HG03280 (cell line): ENCODE results near the gene UCK2.

Experiments used
- ATAC-seq: cut with Tn5 transposase; IDR thresholded peaks from one replicate; pipeline ENCODE4 v1.9.1; 2021; ENCODE audit warnings: mild to moderate bottlenecking, moderate library complexity; ENCODE audit not compliant: unreplicated experiment

Gene UCK2

GRCh38 chr1:165897326-165898303 lies 70.2 kb downstream of the UCK2 start:
- no peak for ATAC-seq

DNA sequence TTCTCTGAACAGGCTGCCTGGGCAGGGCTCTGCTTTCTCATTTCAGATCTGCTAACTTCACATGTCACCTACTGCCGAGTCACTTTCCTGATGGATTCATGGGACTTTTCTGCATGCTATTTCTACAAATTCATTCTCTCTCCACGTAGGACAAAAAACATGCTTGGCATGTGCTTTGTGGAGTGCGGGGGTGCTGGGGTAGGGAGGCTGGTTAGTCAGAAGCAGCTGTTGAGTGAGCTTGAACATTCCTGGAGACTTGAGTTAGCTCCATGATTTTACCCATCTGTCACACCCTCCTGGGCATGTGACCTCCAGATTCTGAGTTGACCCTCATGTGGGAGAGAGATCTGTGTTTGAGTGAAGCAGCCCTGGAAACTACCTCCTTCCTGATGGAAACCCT lies 71.4 kb downstream of the UCK2 start:
- ATAC-seq: no peak

DNA sequence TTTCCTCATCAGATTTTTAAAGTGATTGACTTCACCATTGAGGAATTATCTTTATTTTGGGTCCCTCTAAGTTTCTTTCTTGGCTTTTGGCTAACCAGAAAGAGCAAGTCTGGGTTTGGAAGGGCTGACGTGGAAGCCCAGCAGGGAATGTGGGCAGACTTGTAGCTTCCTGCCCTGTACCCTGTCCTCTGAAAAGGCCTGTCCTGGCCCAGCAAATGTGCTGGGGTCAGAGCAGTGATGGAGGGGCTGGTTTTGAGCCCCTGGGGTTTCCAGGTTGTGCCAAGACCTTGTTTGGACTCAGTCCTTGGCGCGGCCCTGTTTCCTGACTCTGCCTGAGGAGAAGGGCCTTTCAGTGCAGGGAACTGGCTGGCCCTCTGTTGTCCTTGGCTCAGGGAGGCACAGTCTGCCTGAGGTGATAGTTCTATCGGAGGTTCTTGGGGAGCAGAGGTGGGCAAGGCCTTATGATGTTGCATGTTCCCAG lies 72.1 kb downstream of the UCK2 start:
- ATAC-seq: no peak

- no peak for ATAC-seq
These were observed 73.4 kb downstream of the UCK2 start for GRCh38 chr1:165900576-165901380.

GRCh38 chr1:165902565-165902964 lies 75.2 kb downstream of the UCK2 start:
- ATAC-seq: no peak

DNA sequence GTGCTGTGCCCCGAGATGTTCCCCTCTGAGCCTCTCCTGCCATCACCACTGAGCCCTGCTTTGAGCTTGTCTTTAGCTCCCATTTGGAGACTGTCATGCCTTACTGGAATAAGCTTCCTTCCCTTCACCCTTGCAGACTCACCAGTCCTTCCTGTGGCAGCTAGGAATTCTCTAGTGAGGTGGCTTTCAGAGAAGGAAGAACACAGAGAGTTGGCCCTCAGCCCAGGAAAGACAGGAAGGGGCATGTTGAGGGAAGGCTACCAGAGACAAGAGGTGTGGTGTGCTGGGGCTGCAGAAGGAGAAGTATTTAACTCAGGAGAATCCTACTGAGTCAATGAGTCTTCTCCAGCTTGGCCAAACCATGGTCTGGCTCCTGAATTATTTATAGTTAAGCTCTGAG lies 76.3 kb downstream of the UCK2 start:
- no peak for ATAC-seq

DNA sequence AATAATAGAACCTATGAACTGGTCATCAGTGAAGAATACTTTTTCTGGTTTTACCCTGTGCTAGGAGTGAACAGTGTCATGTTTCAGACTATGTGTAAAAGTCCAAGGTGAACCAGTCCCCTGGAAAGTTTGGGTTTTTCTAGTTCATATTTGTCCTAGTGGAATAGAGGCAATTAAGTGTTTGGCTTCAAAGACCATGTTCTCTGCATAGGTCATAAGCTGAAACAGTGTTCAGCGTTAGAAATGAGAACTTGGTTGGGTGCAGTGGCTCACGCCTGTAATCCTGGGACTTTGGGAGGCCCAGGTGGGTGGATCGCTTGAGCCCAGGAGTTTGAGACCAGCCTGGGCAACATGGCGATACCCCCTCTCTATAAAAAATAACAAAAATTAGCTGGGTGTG lies 77.5 kb downstream of the UCK2 start:
- no peak for ATAC-seq

GRCh38 chr1:165905853-165906252 lies 78.4 kb downstream of the UCK2 start:
- no peak for ATAC-seq

DNA sequence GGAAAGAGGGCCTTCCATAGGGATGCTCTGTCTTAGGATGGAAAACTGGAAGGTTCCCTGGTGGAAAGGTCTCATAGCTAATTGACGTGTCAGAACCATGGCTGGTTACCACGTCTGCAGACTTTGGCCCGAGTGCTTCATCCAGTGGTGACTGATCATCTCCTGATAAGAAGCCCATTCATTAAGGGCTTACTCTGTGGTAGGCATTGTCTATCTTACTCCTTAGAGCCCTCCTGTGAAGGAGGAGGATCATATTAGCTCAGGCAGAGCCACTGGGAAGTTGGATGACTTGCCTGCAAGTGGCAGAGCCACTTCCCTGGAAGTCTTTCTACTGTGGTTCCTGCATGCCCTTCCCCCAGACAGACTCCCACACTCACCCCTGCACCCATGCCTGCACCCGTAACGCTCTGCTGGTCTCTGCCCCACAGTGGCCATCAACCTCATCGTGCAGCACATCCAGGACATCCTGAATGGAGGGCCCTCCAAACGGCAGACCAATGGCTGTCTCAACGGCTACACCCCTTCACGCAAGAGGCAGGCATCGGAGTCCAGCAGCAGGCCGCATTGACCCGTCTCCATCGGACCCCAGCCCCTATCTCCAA lies 79.9 kb downstream of the UCK2 start:
- no peak for ATAC-seq

- ATAC-seq: no peak
These were observed 83.5 kb downstream of the UCK2 start for GRCh38 chr1:165910764-165911421.

DNA sequence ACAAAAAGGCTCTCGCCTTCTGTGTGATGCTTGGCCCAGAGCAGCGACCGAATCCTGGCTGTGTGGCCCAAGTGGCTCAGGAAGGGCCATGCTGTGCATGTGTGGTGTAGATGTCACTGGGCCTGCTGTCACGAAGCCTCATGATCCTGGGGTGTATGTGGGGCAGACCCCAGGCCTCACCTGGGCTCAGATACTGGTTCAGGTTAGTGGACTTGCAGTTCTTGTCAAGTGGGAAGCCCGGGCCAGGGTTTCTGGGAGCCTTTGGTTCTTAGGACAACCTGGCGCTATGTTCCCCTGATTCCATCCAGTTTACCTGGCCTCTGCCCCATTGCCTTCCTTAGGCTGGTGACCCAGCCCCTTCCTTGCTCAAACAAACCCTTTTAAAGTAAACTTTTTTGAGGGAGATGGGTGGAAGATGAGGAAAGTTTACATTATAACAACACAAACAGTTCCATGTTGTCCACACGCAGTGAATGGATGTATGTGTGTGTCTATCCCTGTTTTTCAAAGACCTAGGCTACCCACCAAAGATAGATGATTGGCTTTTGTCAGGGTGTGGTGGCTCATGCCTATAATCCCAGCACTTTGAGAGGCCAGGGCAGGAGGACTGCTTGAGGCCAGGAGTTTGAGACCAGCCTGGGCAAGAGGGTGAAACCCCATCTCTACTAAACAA lies 84.3 kb downstream of the UCK2 start:
- ATAC-seq: no peak

DNA sequence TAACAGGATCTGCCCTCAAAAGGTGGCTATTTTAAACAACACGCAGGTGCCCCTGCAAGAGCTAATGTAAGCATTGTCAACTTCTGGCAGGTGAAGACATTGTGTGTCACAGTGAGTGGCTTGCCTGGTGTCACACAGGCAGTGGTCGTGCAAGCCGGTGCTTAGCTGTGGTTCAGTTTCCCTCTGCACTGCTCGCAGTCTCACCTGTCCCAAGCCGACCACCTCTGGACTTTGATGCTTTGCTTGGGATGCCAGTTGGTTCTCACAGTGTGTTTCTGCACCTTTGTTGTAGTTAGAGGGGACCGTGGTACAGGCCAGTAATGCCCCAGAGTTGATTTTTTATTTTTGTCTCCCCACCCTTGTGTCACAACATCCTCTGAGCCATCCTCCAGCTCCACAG lies 85.2 kb downstream of the UCK2 start:
- ATAC-seq: no peak

GRCh38 chr1:165914136-165914798 lies 86.9 kb downstream of the UCK2 start:
- ATAC-seq: peak; percentile 81

DNA sequence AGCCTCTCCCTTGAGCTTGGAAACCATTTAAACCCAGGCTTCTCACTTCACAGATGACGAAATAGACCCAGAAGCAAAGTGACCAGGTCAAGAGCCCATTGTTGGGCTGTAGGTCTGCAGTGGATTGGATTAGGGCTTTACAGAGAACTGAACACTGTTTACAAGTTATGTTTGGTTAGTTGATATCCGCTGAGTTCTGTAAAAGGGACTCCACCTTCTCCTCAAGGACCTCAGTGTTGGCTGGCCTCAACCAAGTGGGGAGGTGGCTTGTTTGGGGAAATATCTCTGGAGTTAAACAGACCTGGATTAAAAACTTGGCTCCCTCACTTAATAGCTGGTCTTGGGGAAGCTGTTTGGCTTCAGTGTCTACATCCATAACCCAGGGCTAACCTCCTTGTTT lies 88.1 kb downstream of the UCK2 start:
- no peak for ATAC-seq

DNA sequence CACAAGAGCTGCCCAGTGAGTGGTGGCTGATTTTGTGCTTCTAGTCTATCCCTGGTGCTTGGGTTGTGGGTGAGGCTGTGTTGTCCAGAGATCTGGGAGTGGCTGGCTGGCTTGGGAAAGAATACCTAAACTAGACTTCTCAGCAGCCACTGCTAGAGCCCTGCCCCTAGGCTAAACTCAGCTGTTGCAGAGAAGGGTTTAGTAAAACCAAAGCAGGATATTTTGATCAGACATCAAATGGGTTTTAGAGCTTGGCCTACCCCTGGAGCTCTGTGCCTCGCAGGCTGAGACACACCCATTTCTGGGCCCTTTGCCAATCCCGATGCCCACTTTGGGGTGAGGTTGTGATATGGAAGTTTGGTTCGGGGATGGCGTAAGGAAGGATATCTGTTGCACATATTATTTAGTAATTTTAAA lies 88.5 kb downstream of the UCK2 start:
- no peak for ATAC-seq

DNA sequence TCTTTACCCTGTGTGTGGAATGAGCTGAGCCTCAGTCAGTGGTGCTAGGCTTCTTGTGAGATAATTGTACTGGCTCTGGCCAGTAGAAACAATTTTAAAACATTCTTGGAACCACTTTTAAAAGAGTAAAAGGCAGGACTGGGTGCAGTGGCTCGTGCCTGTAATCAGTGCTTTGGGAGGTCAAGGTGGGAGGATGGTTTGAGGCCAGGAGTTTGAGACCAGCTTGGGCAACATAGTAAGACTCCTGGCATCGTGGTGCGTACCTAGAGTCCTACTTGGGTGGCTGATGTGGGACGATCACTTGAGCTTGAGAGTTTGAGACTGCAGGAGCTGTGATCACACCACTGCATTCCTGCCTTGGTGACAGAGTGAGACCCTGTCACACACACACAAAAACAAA lies 89.8 kb downstream of the UCK2 start:
- no peak for ATAC-seq

DNA sequence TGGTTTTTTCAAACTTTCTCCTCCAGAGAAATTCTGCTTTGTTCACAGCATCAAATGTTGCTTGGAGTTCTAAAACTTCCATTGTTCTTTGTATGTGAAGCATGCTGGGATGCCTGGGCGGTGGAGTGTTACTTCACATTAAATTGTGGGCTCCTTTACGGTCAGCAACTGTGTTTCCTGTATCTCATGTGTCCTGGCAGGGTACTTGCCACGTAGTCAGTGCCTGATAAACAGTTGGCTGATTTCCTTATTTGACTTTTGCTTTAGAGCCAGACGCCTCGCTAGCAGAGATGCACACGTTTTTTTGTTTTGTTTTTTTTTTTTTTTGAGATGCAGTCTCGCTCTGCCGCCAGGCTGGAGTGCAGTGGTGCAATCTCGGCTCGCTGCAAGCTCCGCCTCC lies 96.7 kb downstream of the UCK2 start:
- no peak for ATAC-seq

GRCh38 chr1:165925498-165926079 lies 98.2 kb downstream of the UCK2 start:
- no peak for ATAC-seq

- peak; percentile 75 for ATAC-seq
These were observed 99.8 kb downstream of the UCK2 start for GRCh38 chr1:165927169-165927568.
